LNCaP clone FGC (cell line): ENCODE data around the gene SIN3A.
"Not testable (repeated sequence)": the region's sequence is repeated elsewhere in the genome, so short reads cannot be mapped to it uniquely, and the experiment has no call there.

ENCODE experiments used
- DNase-seq: peaks from one replicate; pipeline ENCODE4 v3.0.0-alpha.2; 2011; ENCODE audit warnings: low read depth
- H3K4me3 ChIP-seq: 2 replicates; pipeline ENCODE4 v1.5.1; 2011; ENCODE audit warnings: mild to moderate bottlenecking, low read depth, low read length, control low read depth
- TF ChIP-seq, protein P1 (sequence below): IDR thresholded peaks from 2 replicates; pipeline ENCODE4 v1.5.1; 2012; ENCODE audit warnings: mild to moderate bottlenecking; ENCODE audit not compliant: control insufficient read depth, insufficient read depth; ENCODE audit errors: extremely low read depth

Gene SIN3A

GRCh38 chr15:75451674-75452363 lies at the start of gene SIN3A:
Gene SIN3A, minus strand, starts transcription at chr15:75451690. Its CDS starts 21,315 bp downstream, at chr15:75430375.
- H3K4me3 ChIP-seq: peak within 1 kb of the TSS; percentile 93
- peak; percentile 100 for DNase-seq
- TF ChIP-seq, protein P1, sequence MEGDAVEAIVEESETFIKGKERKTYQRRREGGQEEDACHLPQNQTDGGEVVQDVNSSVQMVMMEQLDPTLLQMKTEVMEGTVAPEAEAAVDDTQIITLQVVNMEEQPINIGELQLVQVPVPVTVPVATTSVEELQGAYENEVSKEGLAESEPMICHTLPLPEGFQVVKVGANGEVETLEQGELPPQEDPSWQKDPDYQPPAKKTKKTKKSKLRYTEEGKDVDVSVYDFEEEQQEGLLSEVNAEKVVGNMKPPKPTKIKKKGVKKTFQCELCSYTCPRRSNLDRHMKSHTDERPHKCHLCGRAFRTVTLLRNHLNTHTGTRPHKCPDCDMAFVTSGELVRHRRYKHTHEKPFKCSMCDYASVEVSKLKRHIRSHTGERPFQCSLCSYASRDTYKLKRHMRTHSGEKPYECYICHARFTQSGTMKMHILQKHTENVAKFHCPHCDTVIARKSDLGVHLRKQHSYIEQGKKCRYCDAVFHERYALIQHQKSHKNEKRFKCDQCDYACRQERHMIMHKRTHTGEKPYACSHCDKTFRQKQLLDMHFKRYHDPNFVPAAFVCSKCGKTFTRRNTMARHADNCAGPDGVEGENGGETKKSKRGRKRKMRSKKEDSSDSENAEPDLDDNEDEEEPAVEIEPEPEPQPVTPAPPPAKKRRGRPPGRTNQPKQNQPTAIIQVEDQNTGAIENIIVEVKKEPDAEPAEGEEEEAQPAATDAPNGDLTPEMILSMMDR: no peak

GRCh38 chr15:75493732-75494131 lies 42.2 kb upstream of the SIN3A start:
- TF ChIP-seq, protein P1: no peak
- peak; percentile 97 for DNase-seq
- H3K4me3 ChIP-seq: no peak overlapping the region

DNA sequence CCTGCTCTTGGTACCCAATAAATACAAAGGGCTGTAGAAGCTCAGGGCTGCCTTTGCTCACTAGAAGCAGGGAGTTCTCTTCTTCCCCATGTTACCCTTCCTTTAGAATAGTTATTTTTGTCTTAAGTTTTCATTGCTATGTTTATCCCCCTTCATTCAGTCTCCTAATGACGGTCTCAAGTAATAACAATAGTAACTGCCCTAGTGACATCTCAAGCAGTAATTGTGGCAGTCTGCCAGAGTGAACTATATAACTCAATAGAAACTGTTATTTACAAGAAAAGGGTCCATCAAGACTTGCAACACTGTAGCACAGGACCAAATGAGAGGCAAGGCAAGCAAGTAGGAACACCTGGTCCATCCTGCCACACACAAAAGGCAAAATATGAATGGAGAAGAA lies 32.5 kb upstream of the SIN3A start:
- no peak overlapping the region for H3K4me3 ChIP-seq
- TF ChIP-seq, protein P1: no peak
- no peak for DNase-seq

DNA sequence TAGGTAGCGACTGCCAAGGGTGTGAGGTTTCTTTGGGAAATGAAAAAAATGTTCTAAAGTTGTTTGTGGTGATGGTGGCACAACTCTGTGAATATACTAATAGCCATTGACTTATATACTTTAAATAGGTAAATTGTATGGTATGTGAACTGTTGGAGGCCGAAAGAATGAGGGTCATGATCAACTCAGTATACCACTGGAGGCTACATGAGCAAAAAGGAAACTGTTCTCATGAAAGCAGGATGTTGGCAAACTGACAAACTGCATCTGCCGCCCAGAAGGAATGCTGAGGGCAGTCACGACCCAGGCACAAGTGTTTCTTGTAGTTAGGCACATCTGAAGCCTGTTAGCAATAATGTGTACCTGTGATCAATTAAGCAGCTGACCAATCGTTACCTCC lies 32.1 kb upstream of the SIN3A start:
- not testable (repeated sequence) for H3K4me3 ChIP-seq, DNase-seq

DNA sequence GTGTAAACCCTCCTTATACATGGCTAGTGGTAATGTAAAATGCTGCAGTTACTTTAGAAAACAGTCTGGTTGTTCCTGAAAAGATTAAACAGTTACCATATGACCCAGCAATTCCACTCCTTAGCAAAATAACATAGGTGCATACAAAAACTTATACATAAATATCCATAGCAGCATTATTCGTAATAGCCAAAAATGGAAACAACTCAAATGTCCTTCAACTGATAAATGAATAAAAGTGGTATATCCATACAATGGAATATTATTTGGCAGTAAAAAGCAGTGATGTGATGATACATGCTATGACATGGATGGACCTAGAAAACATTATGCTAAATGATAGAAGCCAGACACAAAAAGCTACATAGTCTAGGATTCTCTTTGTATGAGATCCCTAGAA lies 31.6 kb upstream of the SIN3A start:
- no peak for DNase-seq
- TF ChIP-seq, protein P1: no peak
- no peak overlapping the region for H3K4me3 ChIP-seq

DNA sequence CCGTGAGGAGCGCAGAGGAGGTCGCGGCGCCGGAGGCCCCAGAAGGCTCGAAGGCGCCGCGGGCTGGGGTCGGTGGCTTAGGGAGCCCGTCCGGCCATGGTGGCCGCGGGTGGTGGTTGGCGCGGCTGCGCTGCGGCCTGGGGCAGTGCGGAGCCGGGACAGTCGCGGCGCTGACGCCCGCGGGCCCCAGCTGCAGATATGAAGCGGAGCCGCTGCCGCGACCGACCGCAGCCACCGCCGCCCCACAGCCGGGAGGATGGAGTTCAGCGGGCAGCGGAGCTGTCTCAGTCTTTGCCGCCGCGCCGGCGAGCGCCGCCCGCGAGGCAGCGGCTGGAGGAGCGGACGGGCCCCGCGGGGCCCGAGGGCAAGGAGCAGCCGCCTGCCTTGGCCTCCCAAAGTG lies 29.0 kb upstream of the SIN3A start:
- H3K4me3 ChIP-seq, DNase-seq: not testable (repeated sequence)

DNA sequence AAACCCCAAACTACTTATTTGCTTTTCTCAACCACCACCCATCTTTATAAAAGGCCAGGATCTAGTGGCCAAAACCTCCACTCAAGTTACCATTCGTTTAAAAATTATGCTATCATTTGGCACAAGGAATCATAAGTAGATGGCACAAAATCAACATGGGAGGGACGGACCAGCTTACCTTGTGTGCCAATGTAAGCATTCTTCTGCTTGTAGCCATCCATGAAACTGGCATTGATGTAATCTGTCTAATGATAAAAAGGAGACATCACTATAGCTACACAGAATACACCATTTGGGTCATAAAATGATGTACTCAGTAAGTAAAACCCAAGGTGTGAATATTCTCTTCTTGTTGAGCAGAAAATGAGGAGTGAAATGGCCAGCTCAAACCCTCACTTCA lies 28.2 kb upstream of the SIN3A start:
- TF ChIP-seq, protein P1: no peak
- peak; percentile 38 for DNase-seq
- H3K4me3 ChIP-seq: no peak overlapping the region

GRCh38 chr15:75477094-75477493 lies 25.6 kb upstream of the SIN3A start:
- not testable (repeated sequence) for H3K4me3 ChIP-seq, DNase-seq
